Measurements from ENCODE around the gene DAPK2.
"Not testable (repeated sequence)": the region's sequence is repeated elsewhere in the genome, so short reads cannot be mapped to it uniquely, and the experiment has no call there.

DAPK2 gene

GRCh38 chr15:64070965-64071851, 24.9 kb upstream of the DAPK2 start:
- Mint-ChIP-seq H3K27ac (ENCODE audit: low read depth) (no peak overlapping the region), H3K4me3 (no peak overlapping the region), H3K36me3 (ENCODE audit: insufficient read depth) (peaks cover 3% of the 10 kb centered on the region), H3K4me1 (peaks cover 9% of the 10 kb centered on the region), H3K27me3 (no peaks in the 10 kb centered on the region), H3K9me3 (no peaks in the 10 kb centered on the region)
- ATAC-seq (replicated peaks; ENCODE audit: extremely low read depth, poor library complexity, severe bottlenecking) (no peak), DNase-seq (ENCODE audit: low spot score in 2 of 2) (no peak)

GRCh38 chr15:64070106-64070505, 23.8 kb upstream of the DAPK2 start:
- Mint-ChIP-seq H3K4me3 (no peak overlapping the region), H3K9me3 (no peaks in the 10 kb centered on the region), H3K27me3 (no peaks in the 10 kb centered on the region), H3K27ac (ENCODE audit: low read depth) (no peak overlapping the region), H3K4me1 (peaks cover 7% of the 10 kb centered on the region), H3K36me3 (ENCODE audit: insufficient read depth) (peaks cover 3% of the 10 kb centered on the region)
- ATAC-seq (replicated peaks; ENCODE audit: extremely low read depth, poor library complexity, severe bottlenecking) (no peak), DNase-seq (ENCODE audit: low spot score in 2 of 2) (no peak)

- DNase-seq (ENCODE audit: low spot score in 2 of 2) (no peak), ATAC-seq (replicated peaks; ENCODE audit: extremely low read depth, poor library complexity, severe bottlenecking) (peak; percentile 30)
- Mint-ChIP-seq H3K27me3 (no peaks in the 10 kb centered on the region), H3K27ac (ENCODE audit: low read depth) (no peak overlapping the region), H3K36me3 (ENCODE audit: insufficient read depth) (peaks cover 3% of the 10 kb centered on the region), H3K4me3 (no peak overlapping the region), H3K4me1 (peaks cover 7% of the 10 kb centered on the region), H3K9me3 (no peaks in the 10 kb centered on the region)
Measured at GRCh38 chr15:64068133-64068532, 21.8 kb upstream of the DAPK2 start.

GRCh38 chr15:64067564-64068030, 21.3 kb upstream of the DAPK2 start:
- ATAC-seq (replicated peaks; ENCODE audit: extremely low read depth, poor library complexity, severe bottlenecking): peak; percentile 74
- H3K27me3 Mint-ChIP-seq: no peaks in the 10 kb centered on the region
- H3K9me3 Mint-ChIP-seq: no peaks in the 10 kb centered on the region
- H3K27ac Mint-ChIP-seq (ENCODE audit: low read depth): no peak overlapping the region
- H3K36me3 Mint-ChIP-seq (ENCODE audit: insufficient read depth): peaks cover 3% of the 10 kb centered on the region
- peak; percentile 62 to 67 for DNase-seq (ENCODE audit: low spot score in 2 of 2)
- peaks cover 7% of the 10 kb centered on the region for H3K4me1 Mint-ChIP-seq
- no peak overlapping the region for H3K4me3 Mint-ChIP-seq

- H3K4me1 Mint-ChIP-seq: peaks cover 7% of the 10 kb centered on the region
- no peak for ATAC-seq (replicated peaks; ENCODE audit: extremely low read depth, poor library complexity, severe bottlenecking)
- DNase-seq (ENCODE audit: low spot score in 2 of 2): no peak
- H3K9me3 Mint-ChIP-seq: no peaks in the 10 kb centered on the region
- H3K27ac Mint-ChIP-seq (ENCODE audit: low read depth): no peak overlapping the region
- H3K4me3 Mint-ChIP-seq: no peak overlapping the region
- no peaks in the 10 kb centered on the region for H3K36me3 Mint-ChIP-seq (ENCODE audit: insufficient read depth)
- H3K27me3 Mint-ChIP-seq: no peaks in the 10 kb centered on the region
Measured at GRCh38 chr15:64066451-64066850, 20.2 kb upstream of the DAPK2 start.

GRCh38 chr15:64060716-64061115, 14.4 kb upstream of the DAPK2 start:
- no peaks in the 10 kb centered on the region for H3K27me3 Mint-ChIP-seq
- no peaks in the 10 kb centered on the region for H3K4me1 Mint-ChIP-seq

GRCh38 chr15:64059104-64059503, 12.8 kb upstream of the DAPK2 start:
- not testable (repeated sequence) for H3K4me3 Mint-ChIP-seq; DNase-seq (ENCODE audit: low spot score in 2 of 2); H3K4me1 Mint-ChIP-seq; H3K27me3 Mint-ChIP-seq; H3K27ac Mint-ChIP-seq (ENCODE audit: low read depth); ATAC-seq (replicated peaks; ENCODE audit: extremely low read depth, poor library complexity, severe bottlenecking); H3K9me3 Mint-ChIP-seq; H3K36me3 Mint-ChIP-seq (ENCODE audit: insufficient read depth)

More at GRCh38 chr15:64060716-64061115, 14.4 kb upstream of the DAPK2 start:
- H3K4me3 Mint-ChIP-seq: no peak overlapping the region
- H3K36me3 Mint-ChIP-seq (ENCODE audit: insufficient read depth): no peaks in the 10 kb centered on the region
- H3K9me3 Mint-ChIP-seq: no peaks in the 10 kb centered on the region
- DNase-seq (ENCODE audit: low spot score in 2 of 2) (no peak), ATAC-seq (replicated peaks; ENCODE audit: extremely low read depth, poor library complexity, severe bottlenecking) (no peak)
- no peak overlapping the region for H3K27ac Mint-ChIP-seq (ENCODE audit: low read depth)

- Mint-ChIP-seq H3K9me3 (no peaks in the 10 kb centered on the region), H3K36me3 (ENCODE audit: insufficient read depth) (no peaks in the 10 kb centered on the region), H3K27ac (ENCODE audit: low read depth) (no peak overlapping the region), H3K4me3 (no peak overlapping the region), H3K27me3 (no peaks in the 10 kb centered on the region), H3K4me1 (no peaks in the 10 kb centered on the region)
- DNase-seq (ENCODE audit: low spot score in 2 of 2): no peak
- no peak for ATAC-seq (replicated peaks; ENCODE audit: extremely low read depth, poor library complexity, severe bottlenecking)
Measured at GRCh38 chr15:64058279-64058678, 12.0 kb upstream of the DAPK2 start.

- not testable (repeated sequence) for H3K27me3 Mint-ChIP-seq; H3K4me3 Mint-ChIP-seq; H3K27ac Mint-ChIP-seq (ENCODE audit: low read depth); ATAC-seq (replicated peaks; ENCODE audit: extremely low read depth, poor library complexity, severe bottlenecking); DNase-seq (ENCODE audit: low spot score in 2 of 2); H3K4me1 Mint-ChIP-seq; H3K36me3 Mint-ChIP-seq (ENCODE audit: insufficient read depth); H3K9me3 Mint-ChIP-seq
Measured at GRCh38 chr15:64053674-64054073, 7.4 kb upstream of the DAPK2 start.

GRCh38 chr15:64052925-64053491, 6.7 kb upstream of the DAPK2 start:
- Mint-ChIP-seq H3K9me3 (no peaks in the 10 kb centered on the region), H3K4me1 (no peaks in the 10 kb centered on the region), H3K27me3 (no peaks in the 10 kb centered on the region), H3K4me3 (no peak overlapping the region), H3K27ac (ENCODE audit: low read depth) (no peak overlapping the region), H3K36me3 (ENCODE audit: insufficient read depth) (no peaks in the 10 kb centered on the region)
- ATAC-seq (replicated peaks; ENCODE audit: extremely low read depth, poor library complexity, severe bottlenecking): no peak
- DNase-seq (ENCODE audit: low spot score in 2 of 2): no peak

GRCh38 chr15:64051407-64052259, 5.3 kb upstream of the DAPK2 start:
- ATAC-seq (replicated peaks; ENCODE audit: extremely low read depth, poor library complexity, severe bottlenecking) (no peak), DNase-seq (ENCODE audit: low spot score in 2 of 2) (no peak)
- Mint-ChIP-seq H3K27ac (ENCODE audit: low read depth) (no peak overlapping the region), H3K9me3 (no peaks in the 10 kb centered on the region), H3K27me3 (no peaks in the 10 kb centered on the region), H3K4me1 (peaks cover 4% of the 10 kb centered on the region), H3K36me3 (ENCODE audit: insufficient read depth) (no peaks in the 10 kb centered on the region), H3K4me3 (no peak overlapping the region)

- no peak overlapping the region for H3K27ac Mint-ChIP-seq (ENCODE audit: low read depth)
- DNase-seq (ENCODE audit: low spot score in 2 of 2) (no peak), ATAC-seq (replicated peaks; ENCODE audit: extremely low read depth, poor library complexity, severe bottlenecking) (no peak)
- H3K4me1 Mint-ChIP-seq: peaks cover 6% of the 10 kb centered on the region
- no peaks in the 10 kb centered on the region for H3K36me3 Mint-ChIP-seq (ENCODE audit: insufficient read depth)
- no peaks in the 10 kb centered on the region for H3K27me3 Mint-ChIP-seq
- H3K9me3 Mint-ChIP-seq: no peaks in the 10 kb centered on the region
- H3K4me3 Mint-ChIP-seq: no peak overlapping the region
Measured at GRCh38 chr15:64051093-64051402, 4.8 kb upstream of the DAPK2 start.
